ENCODE measurements around the gene CGB7. TPM values are rescaled to one million over a fixed set of nuclear protein-coding genes. Genes with fewer than 3 reads are reported as not detected.
"Not testable (repeated sequence)": the region's sequence is repeated elsewhere in the genome, so short reads cannot be mapped to it uniquely, and the experiment has no call there.

CGB7 gene
- total RNA-seq, 8 experiments from 2014 or later: 0.11 to 1.0 (median 0.36) TPM; not detected in 1

GRCh38 chr19:49086296-49086695 is 28.7 kb upstream of the CGB7 start:
- in situ Hi-C loops (cut with MboI; ENCODE audit: low pct_unique_long_range_greater_than_20kb in 2 of 9, low sequenced_read_pairs in 9 of 9, unreplicated experiment in 9 of 9): loop anchor here in 5 of 9 experiments (25.0 kb wide), 1 partner anchor 126 kb away; no protein-coding TSS in a partner anchor
- peak overlapping the region in 1 of 2 donors; percentile 96 for H3K27ac ChIP-seq
- 0 to 94% (median 40%) methylated on average over 1 to 9 of the region's 11 CpGs; no CpG with 5 or more reads in 3 of the 10 experiments for WGBS, 10 experiments
- ATAC-seq (replicated peaks in 6 of 8): no peak
- peaks cover 13 to 19% of the 10 kb centered on the region in 2 donors for H3K4me1 ChIP-seq (replicated peaks in 1 of 2)
- peak overlapping the region; percentile 71 to 85 (median 81) for H3K4me3 ChIP-seq

- peak overlapping the region; percentile 71 to 85 (median 81) for H3K4me3 ChIP-seq
- in situ Hi-C loops (cut with MboI; ENCODE audit: low pct_unique_long_range_greater_than_20kb in 2 of 9, low sequenced_read_pairs in 9 of 9, unreplicated experiment in 9 of 9): loop anchor here in 5 of 9 experiments (25.0 kb wide), 1 partner anchor 126 kb away; no protein-coding TSS in a partner anchor
- peak in 1 of 8 experiments; percentile 1 for ATAC-seq (replicated peaks in 6 of 8)
- peaks cover 13 to 19% of the 10 kb centered on the region in 2 donors for H3K4me1 ChIP-seq (replicated peaks in 1 of 2)
- WGBS, 10 experiments: 0 to 6% (median 0%) methylated on average over 2 to 14 of the region's 14 CpGs; no CpG with 5 or more reads in 1 of the 10 experiments
- peak overlapping the region; percentile 89 to 96 for H3K27ac ChIP-seq
Observed at GRCh38 chr19:49085868-49086232, 28.3 kb upstream of the CGB7 start.

- WGBS, 10 experiments: 0% methylated on average over 1 to 25 of the region's 89 CpGs; no CpG with 5 or more reads in 3 of the 10 experiments
- peak within 1 kb of the TSS; percentile 89 to 96 for H3K27ac ChIP-seq
- in situ Hi-C loops (cut with MboI; ENCODE audit: low pct_unique_long_range_greater_than_20kb in 2 of 9, low sequenced_read_pairs in 9 of 9, unreplicated experiment in 9 of 9): loop anchor here in 5 of 9 experiments (25.0 kb wide), 1 partner anchor 127 kb away; no protein-coding TSS in a partner anchor
- H3K4me1 ChIP-seq (replicated peaks in 1 of 2): peaks cover 13 to 19% of the 10 kb centered on the region in 2 donors
- H3K4me3 ChIP-seq: peak within 1 kb of the TSS; percentile 71 to 85 (median 81)
- peak; percentile 85 to 97 (median 91) for ATAC-seq (replicated peaks in 6 of 8)
Observed at GRCh38 chr19:49085020-49085867, 27.7 kb upstream of the CGB7 start, which contains the start of gene SNRNP70. Gene SNRNP70, plus strand, starts transcription at chr19:49085451. Its CDS starts 964 bp downstream, at chr19:49086415.

- in situ Hi-C loops (cut with MboI; ENCODE audit: low pct_unique_long_range_greater_than_20kb in 2 of 9, low sequenced_read_pairs in 9 of 9, unreplicated experiment in 9 of 9): loop anchor here in 5 of 9 experiments (25.0 kb wide), 1 partner anchor 128 kb away; no protein-coding TSS in a partner anchor
- peak overlapping the region; percentile 17 to 85 (median 27) for H3K4me3 ChIP-seq
- peaks cover 13 to 19% of the 10 kb centered on the region in 2 donors for H3K4me1 ChIP-seq (replicated peaks in 1 of 2)
- H3K27ac ChIP-seq: peak overlapping the region; percentile 75 to 83
- no peak for ATAC-seq (replicated peaks in 6 of 8)
- WGBS, 10 experiments: 35 to 100% (median 82%) methylated on average over 1 to 23 of the region's 26 CpGs
Observed at GRCh38 chr19:49084206-49085019, 26.9 kb upstream of the CGB7 start.

GRCh38 chr19:49081273-49081672 is 23.7 kb upstream of the CGB7 start:
- H3K27ac ChIP-seq: no peak overlapping the region
- 33 to 60% (median 33%) methylated on average over 1 of the region's 1 CpG; no CpG with 5 or more reads in 7 of the 10 experiments for WGBS, 10 experiments
- no peak for ATAC-seq (replicated peaks in 6 of 8)
- H3K4me1 ChIP-seq (replicated peaks in 1 of 2): peaks cover 6 to 8% of the 10 kb centered on the region in 2 donors
- H3K4me3 ChIP-seq: no peak overlapping the region
- in situ Hi-C loops (cut with MboI; ENCODE audit: low pct_unique_long_range_greater_than_20kb in 2 of 9, low sequenced_read_pairs in 9 of 9, unreplicated experiment in 9 of 9): loop anchor here in 5 of 9 experiments (25.0 kb wide), 1 partner anchor 131 kb away; no protein-coding TSS in a partner anchor

GRCh38 chr19:49080392-49080791 is 22.8 kb upstream of the CGB7 start:
- Histone ChIP-seq H3K4me3 (no peak overlapping the region), H3K4me1 (replicated peaks in 1 of 2) (peaks cover 4 to 6% of the 10 kb centered on the region in 2 donors), H3K27ac (no peak overlapping the region)
- no peak for ATAC-seq (replicated peaks in 6 of 8)
- in situ Hi-C loops (cut with MboI; ENCODE audit: low pct_unique_long_range_greater_than_20kb in 2 of 9, low sequenced_read_pairs in 9 of 9, unreplicated experiment in 9 of 9): loop anchor here in 5 of 9 experiments (25.0 kb wide), 1 partner anchor 132 kb away; no protein-coding TSS in a partner anchor
- WGBS, 10 experiments: 17 to 95% (median 73%) methylated on average over 2 to 3 of the region's 4 CpGs; no CpG with 5 or more reads in 3 of the 10 experiments

- 0 to 100% methylated on average over 1 to 4 of the region's 9 CpGs; no CpG with 5 or more reads in 8 of the 10 experiments for WGBS, 10 experiments
Observed at GRCh38 chr19:49074869-49075268, 17.3 kb upstream of the CGB7 start.

GRCh38 chr19:49073514-49074378 is 16.2 kb upstream of the CGB7 start:
- no peak overlapping the region for H3K27ac ChIP-seq
- in situ Hi-C loops (cut with MboI; ENCODE audit: low pct_unique_long_range_greater_than_20kb in 2 of 9, low sequenced_read_pairs in 9 of 9, unreplicated experiment in 9 of 9): no loop called here
- WGBS, 10 experiments: 43 to 87% (median 63%) methylated on average over 3 to 9 of the region's 23 CpGs
- H3K4me3 ChIP-seq: no peak overlapping the region
- peaks cover 0 to 3% of the 10 kb centered on the region in 2 donors for H3K4me1 ChIP-seq (replicated peaks in 1 of 2)
- peak in 1 of 8 experiments; percentile 58 for ATAC-seq (replicated peaks in 6 of 8)

More at GRCh38 chr19:49074869-49075268, 17.3 kb upstream of the CGB7 start:
- in situ Hi-C loops (cut with MboI; ENCODE audit: low pct_unique_long_range_greater_than_20kb in 2 of 9, low sequenced_read_pairs in 9 of 9, unreplicated experiment in 9 of 9): loop anchor here in 5 of 9 experiments (25.0 kb wide), 1 partner anchor 137 kb away; no protein-coding TSS in a partner anchor
- H3K27ac ChIP-seq; H3K4me3 ChIP-seq; H3K4me1 ChIP-seq (replicated peaks in 1 of 2); ATAC-seq (replicated peaks in 6 of 8): not testable (repeated sequence)

- peaks cover 0 to 3% of the 10 kb centered on the region in 2 donors for H3K4me1 ChIP-seq (replicated peaks in 1 of 2)
- peak in 6 of 8 experiments; percentile 23 to 76 (median 66) for ATAC-seq (replicated peaks in 6 of 8)
- H3K27ac ChIP-seq: no peak overlapping the region
- WGBS, 10 experiments: 4 to 10% (median 5%) methylated on average over 2 to 12 of the region's 93 CpGs; no CpG with 5 or more reads in 7 of the 10 experiments
- in situ Hi-C loops (cut with MboI; ENCODE audit: low pct_unique_long_range_greater_than_20kb in 2 of 9, low sequenced_read_pairs in 9 of 9, unreplicated experiment in 9 of 9): no loop called here
- H3K4me3 ChIP-seq: peak overlapping the region in 4 of 5 donors; percentile 12 to 21 (median 19)
Observed at GRCh38 chr19:49071860-49072547, 14.5 kb upstream of the CGB7 start.

GRCh38 chr19:49070416-49070815 is 12.9 kb upstream of the CGB7 start:
- H3K4me1 ChIP-seq (replicated peaks in 1 of 2): peaks cover 0 to 4% of the 10 kb centered on the region in 2 donors
- no peak overlapping the region for H3K4me3 ChIP-seq
- 75 to 100% (median 95%) methylated on average over 2 to 13 of the region's 21 CpGs; no CpG with 5 or more reads in 5 of the 10 experiments for WGBS, 10 experiments
- in situ Hi-C loops (cut with MboI; ENCODE audit: low pct_unique_long_range_greater_than_20kb in 2 of 9, low sequenced_read_pairs in 9 of 9, unreplicated experiment in 9 of 9): no loop called here
- no peak overlapping the region for H3K27ac ChIP-seq
- no peak for ATAC-seq (replicated peaks in 6 of 8)

GRCh38 chr19:49069026-49069425 is 11.5 kb upstream of the CGB7 start:
- Histone ChIP-seq H3K4me3 (no peak overlapping the region), H3K4me1 (replicated peaks in 1 of 2) (peaks cover 7 to 9% of the 10 kb centered on the region in 2 donors), H3K27ac (no peak overlapping the region)
- in situ Hi-C loops (cut with MboI; ENCODE audit: low pct_unique_long_range_greater_than_20kb in 2 of 9, low sequenced_read_pairs in 9 of 9, unreplicated experiment in 9 of 9): no loop called here
- no peak for ATAC-seq (replicated peaks in 6 of 8)
- 71 to 100% (median 82%) methylated on average over 2 to 7 of the region's 9 CpGs; no CpG with 5 or more reads in 4 of the 10 experiments for WGBS, 10 experiments

All from motor neuron (in vitro differentiated cells).